GM12801 (cell line): ENCODE results near the gene TRIM32.

Experiments
- CTCF ChIP-seq: IDR thresholded peaks from one replicate; pipeline ENCODE4 v1.5.1; 2011; ENCODE audit warnings: control low read depth; ENCODE audit not compliant: insufficient read length; ENCODE audit errors: extremely low read depth

The TRIM32 gene

DNA sequence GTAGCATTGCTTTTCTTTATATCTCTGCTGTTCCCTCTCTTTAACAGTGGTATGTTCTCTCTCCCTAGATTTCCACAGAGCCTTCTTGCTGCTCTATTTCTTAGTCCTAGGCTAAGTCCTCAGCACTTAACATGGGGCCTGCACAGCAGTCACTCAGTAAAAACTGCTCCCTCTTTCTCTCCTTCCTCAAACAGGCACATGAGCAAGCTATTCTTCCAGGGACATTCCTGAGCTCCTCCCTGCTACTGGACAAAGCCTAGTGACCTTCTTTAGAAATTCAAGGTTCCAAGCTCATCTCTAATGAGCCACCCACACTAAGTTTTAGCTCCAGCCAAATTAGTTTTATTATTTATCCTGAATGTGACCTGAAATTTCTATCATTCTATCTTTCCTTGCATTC, 39.5 kb downstream of the TRIM32 start:
- no peak for TF ChIP-seq CTCF

GRCh38 chr9:116733010-116733641, 46.0 kb downstream of the TRIM32 start:
- TF ChIP-seq CTCF: no peak

GRCh38 chr9:116736399-116737151, 49.5 kb downstream of the TRIM32 start:
- no peak for TF ChIP-seq CTCF

GRCh38 chr9:116737152-116737546, 50.0 kb downstream of the TRIM32 start:
- TF ChIP-seq CTCF: peak; percentile 26

DNA sequence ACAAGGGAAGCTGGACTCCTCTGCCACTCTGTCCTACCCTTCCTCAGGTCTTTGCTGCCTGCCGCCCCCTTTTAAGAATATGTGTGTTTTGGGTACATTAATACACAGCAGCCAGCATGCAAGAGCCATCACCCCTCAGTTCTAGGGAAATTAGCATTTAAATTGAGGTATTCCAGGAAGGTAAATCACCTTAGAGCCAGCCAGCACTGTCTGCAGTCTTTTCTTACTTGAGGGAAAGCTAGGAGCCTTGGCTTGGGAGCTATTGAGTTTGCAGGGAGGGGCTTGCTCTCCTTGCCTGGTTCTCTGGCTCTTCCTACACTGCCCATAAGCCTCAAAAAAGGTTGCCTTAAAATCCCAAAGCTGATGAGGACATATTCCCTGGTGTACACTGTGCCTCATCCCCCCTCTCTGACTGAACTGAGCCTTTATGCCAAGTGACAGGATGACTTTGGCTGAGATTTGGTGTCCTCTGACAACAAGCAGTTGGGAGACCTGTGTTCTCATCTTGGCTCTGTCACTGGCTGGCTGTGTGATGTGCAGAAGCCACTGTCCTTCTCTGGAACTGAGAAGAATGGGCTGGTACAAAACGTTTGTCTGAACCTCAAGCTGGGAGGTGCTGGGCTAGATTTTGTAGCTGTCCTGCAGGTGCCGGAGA, 54.1 kb downstream of the TRIM32 start:
- no peak for TF ChIP-seq CTCF

DNA sequence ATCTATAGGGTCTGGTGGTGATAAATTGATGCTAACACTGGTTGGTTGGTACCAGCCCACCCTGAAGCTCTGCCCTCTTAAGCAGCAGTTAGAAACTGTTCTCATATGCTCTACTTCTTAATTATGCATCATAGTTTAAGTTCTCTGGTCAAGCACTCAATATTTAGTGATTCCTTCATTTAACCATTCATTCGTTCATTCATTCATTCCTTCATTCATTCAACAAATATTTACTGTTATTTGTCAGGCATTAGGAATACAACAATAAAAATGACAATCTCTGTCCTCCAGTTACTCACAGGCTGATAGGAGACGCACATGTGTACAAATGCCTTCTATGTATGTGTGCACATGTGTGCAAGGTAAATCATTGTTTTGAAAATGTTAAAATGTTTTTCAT, 54.6 kb downstream of the TRIM32 start:
- TF ChIP-seq CTCF: no peak

DNA sequence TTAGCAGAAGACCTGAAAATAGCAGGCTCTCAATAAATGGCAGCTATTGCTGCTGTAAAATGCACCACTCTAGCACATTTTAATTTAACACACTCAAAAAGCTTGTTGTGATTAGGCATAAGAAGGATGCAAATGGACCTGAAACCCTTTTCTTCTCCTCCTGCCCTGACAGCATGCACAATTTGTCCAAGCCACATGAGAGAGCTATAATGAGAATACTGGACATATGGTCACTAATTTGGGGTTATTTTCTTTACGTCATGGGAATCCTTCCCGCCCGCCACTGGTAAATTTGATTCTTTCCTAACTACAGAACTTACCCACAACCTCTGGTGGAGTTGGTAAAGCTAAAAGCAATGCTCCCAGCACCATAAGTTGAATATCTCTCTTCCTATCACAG, 62.1 kb downstream of the TRIM32 start:
- no peak for TF ChIP-seq CTCF
